Measurements from ENCODE around the gene HLF. TPM values are rescaled to one million over a fixed set of nuclear protein-coding genes. Genes with fewer than 3 reads are reported as not detected.

The HLF gene
- total RNA-seq, 1 experiment from 2014 or later: not detected

DNA sequence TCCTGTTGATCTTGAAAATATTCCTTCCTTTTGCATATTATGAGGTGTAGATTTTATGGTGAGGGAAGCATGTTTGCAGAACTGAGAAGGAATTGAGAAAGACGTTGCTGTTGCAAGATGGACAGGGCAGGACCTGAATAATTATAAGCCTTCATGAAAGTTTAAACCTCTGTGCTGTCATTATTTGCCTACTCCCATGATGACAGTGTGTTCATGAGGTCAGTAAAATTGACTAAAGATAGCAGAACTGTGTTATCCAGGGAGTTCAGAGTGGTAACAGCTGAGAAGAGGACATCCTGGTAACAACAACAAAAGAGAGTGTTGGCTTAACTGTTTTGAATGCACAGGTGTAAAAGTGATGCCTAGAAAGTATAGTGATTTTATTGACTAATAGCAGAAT is 45.3 kb upstream of the HLF start:
- no peak for DNase-seq
- H3K4me2 ChIP-seq: no peak overlapping the region
- no peaks in the 10 kb centered on the region for H3K9me2 ChIP-seq (ENCODE audit: insufficient read depth)
- TF ChIP-seq, protein P1, sequence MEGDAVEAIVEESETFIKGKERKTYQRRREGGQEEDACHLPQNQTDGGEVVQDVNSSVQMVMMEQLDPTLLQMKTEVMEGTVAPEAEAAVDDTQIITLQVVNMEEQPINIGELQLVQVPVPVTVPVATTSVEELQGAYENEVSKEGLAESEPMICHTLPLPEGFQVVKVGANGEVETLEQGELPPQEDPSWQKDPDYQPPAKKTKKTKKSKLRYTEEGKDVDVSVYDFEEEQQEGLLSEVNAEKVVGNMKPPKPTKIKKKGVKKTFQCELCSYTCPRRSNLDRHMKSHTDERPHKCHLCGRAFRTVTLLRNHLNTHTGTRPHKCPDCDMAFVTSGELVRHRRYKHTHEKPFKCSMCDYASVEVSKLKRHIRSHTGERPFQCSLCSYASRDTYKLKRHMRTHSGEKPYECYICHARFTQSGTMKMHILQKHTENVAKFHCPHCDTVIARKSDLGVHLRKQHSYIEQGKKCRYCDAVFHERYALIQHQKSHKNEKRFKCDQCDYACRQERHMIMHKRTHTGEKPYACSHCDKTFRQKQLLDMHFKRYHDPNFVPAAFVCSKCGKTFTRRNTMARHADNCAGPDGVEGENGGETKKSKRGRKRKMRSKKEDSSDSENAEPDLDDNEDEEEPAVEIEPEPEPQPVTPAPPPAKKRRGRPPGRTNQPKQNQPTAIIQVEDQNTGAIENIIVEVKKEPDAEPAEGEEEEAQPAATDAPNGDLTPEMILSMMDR (conservative IDR thresholded peaks at IDR 0.05): no peak
- TF ChIP-seq EZH2 (IDR thresholded peaks at IDR 0.05; ENCODE audit: low read depth): no peak
- H3K79me2 ChIP-seq (ENCODE audit: low read depth): no peaks in the 10 kb centered on the region
- peaks cover 63% of the 10 kb centered on the region for H3K27me3 ChIP-seq (ENCODE audit: insufficient read depth, low read depth)
- H3K4me1 ChIP-seq (replicated peaks; ENCODE audit: insufficient read depth): no peaks in the 10 kb centered on the region
- H3K9me3 ChIP-seq (ENCODE audit: insufficient read depth, low read depth): no peaks in the 10 kb centered on the region
- intact Hi-C loops (cut with micrococcal nuclease; ENCODE audit: unreplicated experiment): no loop called here
- no peak overlapping the region for H3K27ac ChIP-seq
- no peaks in the 10 kb centered on the region for H4K20me1 ChIP-seq (ENCODE audit: insufficient read depth)
- BruUV-seq (replicated peaks): no TSS peak
- POLR2A ChIA-PET (ENCODE audit: unreplicated experiment): no interaction called here
- no peaks in the 10 kb centered on the region for H3K36me3 ChIP-seq (ENCODE audit: low read depth)
- CTCF ChIA-PET: no interaction called here
- no peaks in the 10 kb centered on the region for H3F3A ChIP-seq (ENCODE audit: insufficient read depth, low read depth)
- no peak overlapping the region for H3K4me3 ChIP-seq
- H2AFZ ChIP-seq: no peak overlapping the region

DNA sequence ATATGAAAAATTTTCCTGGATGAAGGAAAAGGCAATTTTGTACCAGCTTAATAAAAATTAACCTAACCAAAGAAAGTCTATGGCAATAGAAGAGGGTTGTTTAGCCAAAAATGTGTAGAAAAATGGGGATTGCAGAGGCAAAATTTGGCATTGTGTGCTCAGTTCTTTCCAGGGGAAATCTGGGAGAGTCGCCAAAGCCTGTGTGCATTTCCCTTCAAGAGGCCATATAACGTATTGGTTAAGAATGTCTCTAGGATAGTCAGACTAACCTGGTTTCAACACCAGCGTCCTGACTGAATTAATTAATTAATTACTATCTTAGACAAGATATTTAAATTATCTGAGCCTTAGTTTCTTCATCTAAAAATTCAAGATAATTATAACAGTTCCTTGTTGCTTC is 44.8 kb upstream of the HLF start:
- Histone ChIP-seq H2AFZ (no peak overlapping the region), H3K9me2 (ENCODE audit: insufficient read depth) (no peaks in the 10 kb centered on the region), H3K27me3 (ENCODE audit: insufficient read depth, low read depth) (peaks cover 68% of the 10 kb centered on the region), H3F3A (ENCODE audit: insufficient read depth, low read depth) (no peaks in the 10 kb centered on the region), H3K27ac (no peak overlapping the region), H3K9me3 (ENCODE audit: insufficient read depth, low read depth) (no peaks in the 10 kb centered on the region), H3K4me3 (no peak overlapping the region), H3K4me1 (replicated peaks; ENCODE audit: insufficient read depth) (no peaks in the 10 kb centered on the region), H3K36me3 (ENCODE audit: low read depth) (no peaks in the 10 kb centered on the region), H3K4me2 (no peak overlapping the region), H3K79me2 (ENCODE audit: low read depth) (no peaks in the 10 kb centered on the region), H4K20me1 (ENCODE audit: insufficient read depth) (no peaks in the 10 kb centered on the region)
- no TSS peak for BruUV-seq (replicated peaks)
- ChIA-PET POLR2A (ENCODE audit: unreplicated experiment) (no interaction called here), CTCF (no interaction called here)
- no peak for DNase-seq
- TF ChIP-seq, protein P1 (conservative IDR thresholded peaks at IDR 0.05): no peak
- no peak for TF ChIP-seq EZH2 (IDR thresholded peaks at IDR 0.05; ENCODE audit: low read depth)
- intact Hi-C loops (cut with micrococcal nuclease; ENCODE audit: unreplicated experiment): no loop called here

DNA sequence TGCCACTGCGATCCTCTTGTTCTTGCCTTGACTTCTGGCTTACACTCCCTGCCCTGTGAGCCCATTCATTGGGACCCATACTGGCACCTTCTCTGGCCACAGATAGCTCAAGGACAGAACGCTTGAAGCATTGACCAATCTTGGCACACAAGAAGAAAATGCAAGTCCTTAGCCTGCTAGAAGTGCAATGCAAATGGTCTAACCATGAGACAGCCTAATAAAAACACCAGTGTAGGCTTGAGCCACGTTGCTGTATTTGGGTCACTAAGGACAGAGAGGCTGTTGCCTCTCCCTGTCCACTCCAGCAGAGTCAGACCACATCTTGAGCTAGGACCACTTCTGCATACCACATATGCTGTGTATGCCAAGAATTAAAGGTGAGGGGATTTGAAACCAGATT is 41.2 kb upstream of the HLF start:
- no peak overlapping the region for H3K4me2 ChIP-seq
- TF ChIP-seq, protein P1 (conservative IDR thresholded peaks at IDR 0.05): no peak
- TF ChIP-seq EZH2 (IDR thresholded peaks at IDR 0.05; ENCODE audit: low read depth): no peak
- no TSS peak for BruUV-seq (replicated peaks)
- DNase-seq: no peak
- H3K79me2 ChIP-seq (ENCODE audit: low read depth): no peaks in the 10 kb centered on the region
- H3K4me3 ChIP-seq: no peak overlapping the region
- H3K27ac ChIP-seq: no peak overlapping the region
- POLR2A ChIA-PET (ENCODE audit: unreplicated experiment): no interaction called here
- H4K20me1 ChIP-seq (ENCODE audit: insufficient read depth): no peaks in the 10 kb centered on the region
- H3K4me1 ChIP-seq (replicated peaks; ENCODE audit: insufficient read depth): no peaks in the 10 kb centered on the region
- no peaks in the 10 kb centered on the region for H3K9me2 ChIP-seq (ENCODE audit: insufficient read depth)
- intact Hi-C loops (cut with micrococcal nuclease; ENCODE audit: unreplicated experiment): no loop called here
- H2AFZ ChIP-seq: no peak overlapping the region
- peaks cover 68% of the 10 kb centered on the region for H3K27me3 ChIP-seq (ENCODE audit: insufficient read depth, low read depth)
- H3K36me3 ChIP-seq (ENCODE audit: low read depth): no peaks in the 10 kb centered on the region
- H3F3A ChIP-seq (ENCODE audit: insufficient read depth, low read depth): no peaks in the 10 kb centered on the region
- CTCF ChIA-PET: no interaction called here
- H3K9me3 ChIP-seq (ENCODE audit: insufficient read depth, low read depth): no peaks in the 10 kb centered on the region

Measured in PC-9 (cell line).